ENCODE results near the gene NHERF1.

Gene NHERF1

DNA sequence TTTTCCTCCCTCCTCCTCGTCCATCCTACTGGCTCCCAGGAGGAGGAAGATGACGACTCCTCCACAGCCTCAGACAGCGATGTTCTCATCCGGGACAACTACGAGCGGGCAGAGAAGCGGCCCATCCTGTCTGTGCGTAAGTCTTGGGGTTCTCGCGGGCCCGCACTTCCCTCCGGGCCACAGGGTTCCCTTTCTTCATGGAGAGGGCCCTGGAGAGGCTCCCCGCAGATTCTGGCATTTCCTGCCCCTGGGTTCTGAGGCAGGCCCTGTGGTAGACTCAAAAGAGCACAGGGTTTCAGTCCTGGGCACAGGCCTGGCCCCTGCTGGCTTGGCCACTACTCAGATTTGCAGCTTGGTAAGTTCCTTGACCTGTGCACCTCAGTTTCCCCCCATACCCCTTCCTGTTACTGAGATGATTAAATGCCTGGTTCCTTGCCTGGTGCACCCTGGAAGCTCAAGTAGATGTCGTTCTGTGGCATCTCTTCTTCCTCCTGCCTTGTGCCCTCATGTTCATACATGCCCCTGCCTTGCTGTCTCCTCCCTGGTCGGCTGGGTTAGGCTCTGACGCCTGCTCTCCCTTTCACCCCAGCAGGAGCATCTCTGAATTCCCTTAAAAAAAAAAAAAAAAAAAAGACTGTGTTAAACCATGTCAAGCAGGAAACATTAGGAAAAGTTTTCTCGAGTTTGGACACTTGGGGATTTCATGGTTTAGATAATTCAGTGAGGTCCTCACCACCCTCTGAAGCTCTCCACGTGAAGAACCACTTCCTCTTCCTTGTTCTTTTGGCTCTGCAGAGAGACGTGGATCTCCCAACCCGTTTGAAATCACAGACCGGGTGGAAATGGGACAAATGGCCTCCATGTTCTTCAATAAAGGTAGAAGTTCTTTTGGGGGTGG lies 42.0 kb downstream of the NHERF1 start:
- no peak for DNase-seq

DNA sequence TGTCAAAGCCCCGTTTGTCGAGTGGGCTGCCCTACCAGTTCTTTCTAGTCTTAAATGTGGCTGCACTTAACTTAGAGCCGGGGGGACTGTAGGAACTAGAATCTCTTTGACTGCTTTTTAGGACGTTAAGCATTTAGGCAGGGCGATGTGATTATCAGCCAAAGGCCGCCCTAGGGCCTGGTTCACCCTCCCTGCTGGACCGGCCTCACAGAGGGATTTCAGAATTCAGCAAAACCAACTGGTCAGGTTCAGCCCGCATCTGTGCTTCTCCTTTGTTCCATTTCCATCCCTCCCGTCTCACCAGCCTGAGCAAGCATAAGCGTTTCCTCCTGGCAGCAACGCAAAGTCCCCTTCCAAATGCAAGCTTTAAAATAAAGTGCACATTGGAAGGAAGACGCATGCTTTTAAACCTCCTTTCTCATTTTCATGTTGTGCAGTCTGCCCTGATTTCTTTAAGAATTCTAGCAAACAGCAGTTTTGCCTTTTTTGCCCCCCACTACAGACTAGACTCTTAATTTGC lies 44.2 kb downstream of the NHERF1 start:
- DNase-seq, result no peak

- no peak for DNase-seq
Observed at GRCh38 chr17:74795327-74796020, 47.0 kb downstream of the NHERF1 start.

- no peak for DNase-seq
Observed at GRCh38 chr17:74796211-74796610, 47.8 kb downstream of the NHERF1 start.

DNA sequence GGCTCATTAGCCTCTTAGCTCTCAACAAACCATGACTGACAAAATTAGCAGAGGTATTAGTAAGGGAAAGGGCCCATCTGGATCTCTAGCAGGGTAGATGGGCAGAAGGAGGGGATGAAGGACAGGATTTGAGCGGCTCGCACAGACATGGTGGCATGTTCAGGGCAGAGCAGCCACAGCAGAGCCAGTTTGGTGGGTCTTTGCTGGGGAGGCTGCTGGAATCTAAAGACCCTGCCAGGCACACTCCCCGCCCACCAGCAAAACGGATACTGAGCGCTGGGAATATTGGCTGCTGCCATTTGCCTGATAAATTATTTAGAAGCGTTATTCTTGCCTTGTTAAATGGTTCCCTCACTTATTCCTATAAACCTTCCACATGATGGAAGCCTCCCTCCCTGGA lies 48.4 kb downstream of the NHERF1 start:
- DNase-seq, result no peak

DNA sequence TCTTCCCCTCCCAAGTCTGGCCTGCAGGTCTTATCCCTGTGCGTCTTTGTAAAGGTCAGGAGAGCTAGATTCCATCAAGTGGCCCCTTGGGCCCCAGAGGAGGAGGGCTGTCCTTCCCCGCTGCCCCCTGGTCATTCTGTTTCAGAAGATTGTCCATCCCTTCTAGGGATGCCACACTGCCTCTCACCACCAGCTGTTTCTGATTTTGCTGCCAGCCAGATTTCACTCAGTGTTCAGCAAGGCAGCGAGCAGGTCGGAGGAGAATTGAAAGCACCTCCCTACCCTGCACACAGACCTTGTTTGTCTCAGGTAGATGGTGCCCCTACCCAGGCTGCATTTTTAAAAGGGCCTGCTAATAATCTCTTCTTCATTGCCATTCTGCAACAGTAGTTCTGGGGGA lies 49.4 kb downstream of the NHERF1 start:
- no peak for DNase-seq

GRCh38 chr17:74798239-74798707 lies 49.8 kb downstream of the NHERF1 start:
- DNase-seq, result no peak

DNA sequence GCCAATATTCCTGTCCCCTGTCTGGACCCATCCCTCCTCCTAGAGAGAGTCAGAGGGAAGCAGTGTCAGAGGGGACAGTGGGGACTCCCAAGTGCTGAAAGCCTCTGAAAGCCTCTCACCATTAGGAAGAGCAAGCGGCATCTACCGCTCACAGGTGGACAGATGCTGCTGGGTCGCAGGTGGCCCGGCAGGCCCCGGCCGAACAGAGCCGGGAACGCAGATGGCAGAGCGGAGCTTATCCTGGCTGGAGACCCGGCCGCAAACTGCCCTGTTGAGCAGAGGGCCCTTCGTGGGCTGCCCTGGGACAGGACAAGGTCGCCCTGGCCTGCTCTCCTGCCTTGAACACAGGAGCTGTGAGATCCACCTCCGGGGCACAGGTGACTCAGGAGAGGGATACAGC lies 50.7 kb downstream of the NHERF1 start:
- no peak for DNase-seq

DNA sequence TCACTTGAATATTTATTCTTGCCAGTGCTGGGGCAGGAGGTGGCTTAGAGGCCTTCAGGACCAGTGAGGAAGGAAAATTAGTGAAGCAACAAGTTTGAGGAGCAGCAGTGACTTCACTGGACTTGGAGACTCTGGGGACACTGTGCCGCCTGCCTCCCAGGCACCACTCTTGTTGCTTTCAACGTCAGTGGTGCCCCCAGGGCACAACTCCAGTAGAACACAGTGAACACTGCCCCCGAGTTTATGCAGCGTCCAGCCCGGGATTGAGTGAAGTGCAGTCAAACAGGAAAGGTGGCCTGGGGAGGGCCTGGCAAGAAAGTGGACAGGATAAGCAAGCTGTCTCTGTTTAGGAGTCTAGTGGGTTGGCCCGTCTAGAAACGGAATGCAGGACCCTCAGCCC lies 52.1 kb downstream of the NHERF1 start:
- no peak for DNase-seq

- no peak for DNase-seq
Observed at GRCh38 chr17:74801896-74802295, 53.5 kb downstream of the NHERF1 start.

DNA sequence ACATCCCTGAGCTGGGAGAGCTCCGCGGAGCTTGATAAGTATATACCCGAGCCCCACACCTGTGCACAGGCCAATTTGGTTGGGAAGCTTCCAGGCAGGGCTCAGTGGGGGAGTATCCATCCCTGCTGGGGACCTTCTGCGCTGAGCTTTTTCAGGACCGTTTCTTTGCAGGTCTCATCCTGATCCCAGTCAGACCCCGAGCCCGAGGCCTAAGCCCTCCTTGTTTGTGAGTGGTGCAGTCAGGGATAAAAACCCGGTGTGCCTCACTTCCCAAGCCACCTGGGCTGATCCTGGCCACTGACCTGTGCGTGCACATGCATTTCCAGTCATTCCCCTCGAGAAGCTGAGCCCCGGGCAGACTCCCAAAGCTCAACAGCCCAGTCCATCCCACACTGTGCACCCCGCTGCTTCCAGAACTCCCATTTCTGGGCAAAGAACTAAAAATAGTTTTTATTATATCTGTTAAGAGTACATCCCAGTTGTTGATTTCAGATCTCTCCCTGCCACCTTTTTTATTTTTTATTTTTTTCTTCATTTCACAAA lies 55.0 kb downstream of the NHERF1 start:
- no peak for DNase-seq

GRCh38 chr17:74803971-74804370 lies 55.5 kb downstream of the NHERF1 start:
- DNase-seq, result no peak

- no peak for DNase-seq
Observed at GRCh38 chr17:74804683-74805082, 56.3 kb downstream of the NHERF1 start.

- DNase-seq, result no peak
Observed at GRCh38 chr17:74805591-74805991, 57.2 kb downstream of the NHERF1 start.

DNA sequence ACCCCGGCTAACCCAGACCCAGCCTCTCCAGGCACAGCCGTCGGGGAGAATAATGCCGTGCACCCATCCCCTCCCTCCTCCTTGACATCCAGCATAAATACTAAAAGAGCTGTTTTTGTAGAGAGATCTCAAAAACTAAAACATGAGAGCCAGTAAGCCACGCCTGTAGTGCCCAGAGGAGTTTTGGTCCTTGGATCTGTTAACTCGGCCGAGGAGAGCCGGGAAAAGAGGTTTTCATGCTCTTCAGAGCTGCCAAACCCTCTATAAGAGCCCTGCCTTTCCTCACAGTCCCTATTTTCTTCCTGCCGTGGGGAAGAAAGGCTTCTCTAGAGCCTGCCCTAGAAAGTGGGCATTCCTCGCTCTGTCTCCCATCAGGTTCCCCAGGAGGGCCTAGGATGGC lies 57.9 kb downstream of the NHERF1 start:
- no peak for DNase-seq

GRCh38 chr17:74807441-74807840 lies 59.0 kb downstream of the NHERF1 start:
- no peak for DNase-seq

- peak; percentile 76 for DNase-seq
Observed at GRCh38 chr17:74807925-74808324, 59.5 kb downstream of the NHERF1 start.

DNA sequence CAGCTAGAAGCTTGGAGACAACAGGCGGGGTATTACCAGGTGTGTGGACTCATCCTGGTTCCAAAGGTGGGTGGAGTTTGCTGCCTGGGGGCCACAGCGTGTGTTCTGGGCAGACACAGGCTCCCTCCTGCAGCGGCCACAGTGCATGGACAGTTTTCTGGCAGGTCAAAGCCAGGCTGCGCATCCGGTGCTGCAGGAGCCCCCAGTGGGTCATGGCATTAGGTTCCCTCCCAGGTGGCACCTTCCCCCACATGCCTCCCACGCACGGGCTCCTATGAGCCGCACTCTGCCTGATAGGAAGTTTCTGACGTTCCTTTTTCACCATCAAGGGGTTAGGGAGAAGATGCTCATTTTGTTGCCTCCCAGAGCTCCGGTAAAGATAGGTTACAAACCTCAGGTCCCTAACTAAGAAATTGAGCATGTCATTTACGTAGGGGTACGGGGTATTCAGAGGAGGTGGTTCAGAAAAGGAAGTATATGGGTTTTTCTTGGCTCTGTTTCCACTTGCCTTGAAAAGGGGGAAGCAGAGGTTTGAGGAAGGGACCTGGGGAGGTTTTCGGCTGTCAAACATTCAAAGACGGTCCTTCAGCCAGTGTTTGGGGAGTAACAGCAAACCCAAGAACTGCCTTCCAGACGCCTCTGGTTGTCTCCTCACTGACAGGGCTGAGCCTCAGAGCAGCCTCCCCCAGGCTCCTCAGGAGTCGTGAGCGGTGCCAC lies 60.4 kb downstream of the NHERF1 start:
- DNase-seq, result no peak

DNA sequence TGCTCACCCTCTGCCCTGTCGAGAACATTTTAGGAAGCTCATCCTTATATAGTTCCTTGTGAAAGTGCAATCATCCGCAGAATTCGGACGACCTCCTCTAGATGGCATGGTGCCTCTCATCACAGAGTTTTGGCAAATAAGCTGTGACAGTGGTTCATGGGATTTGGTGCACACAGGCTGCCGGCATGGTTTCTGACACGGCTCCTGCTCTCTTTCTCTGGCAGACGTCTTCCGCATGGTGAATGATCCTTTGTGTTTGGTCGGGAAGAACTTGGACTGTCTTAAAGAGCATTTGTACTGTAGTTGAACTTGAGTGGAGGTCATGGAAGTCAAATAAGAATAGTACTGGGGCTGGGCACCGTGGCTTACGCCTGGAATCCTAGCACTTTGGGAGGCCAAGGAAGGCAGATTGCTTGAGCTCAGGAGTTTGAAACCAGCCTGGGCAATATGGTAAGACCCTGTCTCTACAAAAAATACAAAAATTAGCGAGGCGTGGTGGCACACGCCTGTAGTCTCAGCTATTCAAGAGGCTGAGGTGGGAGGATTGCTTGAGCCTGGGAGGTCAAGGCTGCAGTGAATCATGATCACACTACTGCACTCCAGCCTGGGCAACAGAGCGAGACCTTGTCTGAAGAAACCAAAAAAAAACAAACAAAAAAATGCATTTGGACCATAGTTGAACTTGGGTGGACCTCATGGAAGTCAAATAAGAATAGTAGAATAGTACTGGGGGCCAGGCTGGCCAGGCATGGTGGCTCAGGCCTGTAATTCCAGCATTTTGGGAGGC lies 62.5 kb downstream of the NHERF1 start:
- no peak for DNase-seq

DNA sequence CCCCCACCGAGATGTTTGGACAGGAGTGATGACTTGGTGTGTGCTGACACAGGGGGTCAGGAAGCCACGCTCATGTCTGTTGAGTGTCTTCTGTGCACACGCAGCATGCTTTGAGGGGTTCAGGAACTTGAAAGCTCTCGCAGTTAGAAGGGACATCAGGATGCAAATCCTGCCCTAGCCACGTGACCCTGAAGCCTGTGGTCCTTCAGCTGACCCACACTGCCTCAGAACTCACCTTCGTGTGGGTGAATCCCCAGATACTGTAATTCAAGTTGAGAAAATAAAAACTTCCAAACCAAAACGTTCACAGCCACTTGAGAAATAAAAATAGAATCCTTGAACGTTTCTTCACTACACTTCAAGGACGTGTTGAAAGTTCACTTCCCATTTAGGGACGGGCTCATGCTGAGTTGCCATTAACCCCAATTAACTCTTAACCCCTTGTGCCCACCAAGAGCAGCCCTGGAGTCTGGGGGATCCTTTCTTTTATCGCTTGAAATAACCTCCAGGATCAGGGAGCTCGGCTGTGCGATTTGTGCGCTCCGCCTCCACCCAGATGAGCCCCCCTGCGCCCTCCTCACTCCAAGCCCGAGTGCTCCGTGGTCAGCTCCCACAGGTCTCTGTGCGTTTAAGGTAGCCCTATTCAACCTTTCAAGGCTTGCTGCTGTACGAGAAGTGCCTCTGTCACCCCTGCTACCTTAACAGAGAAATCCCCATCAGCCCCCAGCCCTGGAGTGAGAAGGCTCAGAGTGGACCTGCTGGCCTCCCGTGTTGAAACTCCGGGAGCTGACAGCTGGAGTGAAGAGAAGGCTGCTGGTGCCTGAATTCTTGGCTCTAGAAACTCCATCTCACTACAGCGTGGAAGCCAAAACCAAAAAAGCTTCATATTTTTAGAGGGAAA lies 63.9 kb downstream of the NHERF1 start:
- DNase-seq, result no peak

DNA sequence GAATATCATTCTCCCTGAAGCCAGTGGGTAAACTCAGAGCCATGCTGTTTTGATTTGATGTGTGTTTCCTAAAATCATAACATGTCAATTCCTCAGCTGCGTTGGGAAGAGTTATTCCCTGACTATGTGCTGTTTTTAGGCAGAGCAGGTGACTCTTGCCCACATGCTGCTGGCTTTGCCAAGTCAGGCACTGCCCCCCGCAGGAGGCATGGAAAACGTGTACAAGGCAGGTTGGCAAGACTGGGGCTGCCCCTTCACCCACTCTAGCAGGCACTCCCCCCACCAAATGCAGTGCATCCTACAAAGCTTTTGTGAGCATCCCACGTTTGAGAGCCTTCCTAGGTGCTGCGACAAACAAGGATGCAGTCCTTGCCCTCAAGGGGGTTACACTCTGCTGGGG lies 66.0 kb downstream of the NHERF1 start:
- DNase-seq, result no peak

Measured in NCI-H526 treated with DMSO at 0.1 percent for 48 hours (cell line).